HEK293 (cell line): Measurements from ENCODE around the gene IDUA.
"Not testable (repeated sequence)": the region's sequence is repeated elsewhere in the genome, so short reads cannot be mapped to it uniquely, and the experiment has no call there.

Source experiments
- CTCF ChIA-PET: fragments of 350-600 bp; formaldehyde crosslinking; extraction: SDS; loops from one replicate; lab custom pipeline; 2021; ENCODE audit warnings: antibody characterized with exemption; lab: Yijun Ruan, JAX
- POLR2A ChIA-PET: fragments of 300-600 bp; formaldehyde crosslinking; extraction: SDS; loops from one replicate; lab custom pipeline; 2020; ENCODE audit warnings: antibody characterized with exemption, inconsistent platforms; lab: Yijun Ruan, JAX
- H3K27ac ChIP-seq: fragments of 200-500 bp; sonication (Bioruptor generic); 2 replicates; pipeline ENCODE4 v1.5.1; 2014; ENCODE audit warnings: low read depth, low read length, control low read depth, inconsistent platforms; ENCODE audit errors: extremely low read depth
- H3K36me3 ChIP-seq, 2 experiments: fragments of 200-500 bp in 1 of 2; sonication (Bioruptor generic) in 1 of 2; 1 replicate in 1 of 2; 2 replicates in 1 of 2; pipeline ENCODE4 v1.5.1; 2014 to 2017; ENCODE audit warnings: inconsistent platforms in 2 of 2, low read length in 2 of 2; ENCODE audit not compliant: control insufficient read depth in 2 of 2, insufficient read depth in 1 of 2
- H3K4me1 ChIP-seq: fragments of 200-500 bp; sonication (Bioruptor generic); 2 replicates; pipeline ENCODE4 v1.5.1; 2014; ENCODE audit warnings: mild to moderate bottlenecking, low read length, inconsistent platforms; ENCODE audit not compliant: control insufficient read depth, insufficient read depth
- H3K4me3 ChIP-seq: 2 replicates; pipeline ENCODE4 v1.5.1; 2011; ENCODE audit warnings: low read depth, mild to moderate bottlenecking, control low read depth, low read length, moderate library complexity
- H3K9me3 ChIP-seq: fragments of 200-500 bp; sonication (Bioruptor generic); 2 replicates; pipeline ENCODE4 v1.5.1; 2014; ENCODE audit warnings: low read depth, low read length, inconsistent platforms; ENCODE audit not compliant: control insufficient read depth, insufficient read depth
- AEBP2 ChIP-seq: fragments of 450-650 bp; formaldehyde crosslinking; IDR thresholded peaks from 2 replicates; pipeline ENCODE4 v1.5.1; 2016; ENCODE audit warnings: missing biosample characterization, missing genetic modification characterization, borderline replicate concordance
- BCL6B ChIP-seq: fragments of 450-650 bp; formaldehyde crosslinking; IDR thresholded peaks from 2 replicates; pipeline ENCODE4 v1.5.1; 2017; ENCODE audit warnings: missing biosample characterization, missing genetic modification characterization
- EGR2 ChIP-seq: fragments of 450-650 bp; formaldehyde crosslinking; IDR thresholded peaks from 2 replicates; pipeline ENCODE4 v1.5.1; 2016; ENCODE audit warnings: low read depth, missing biosample characterization, missing genetic modification characterization
- GLIS1 ChIP-seq: fragments of 450-650 bp; formaldehyde crosslinking; IDR thresholded peaks from 2 replicates; pipeline ENCODE4 v1.5.1; 2016; ENCODE audit warnings: missing biosample characterization, missing genetic modification characterization
- GLIS2 ChIP-seq: fragments of 450-650 bp; formaldehyde crosslinking; IDR thresholded peaks from 2 replicates; pipeline ENCODE4 v1.5.1; 2016; ENCODE audit warnings: missing biosample characterization, missing genetic modification characterization
- PRDM1 ChIP-seq: fragments of 450-650 bp; formaldehyde crosslinking; IDR thresholded peaks from 2 replicates; pipeline ENCODE4; 2016; ENCODE audit warnings: missing biosample characterization, missing genetic modification characterization
- REST ChIP-seq: fragments of 450-650 bp; formaldehyde crosslinking; IDR thresholded peaks from 2 replicates; pipeline ENCODE4 v1.5.1; 2016; ENCODE audit warnings: missing biosample characterization, missing genetic modification characterization
- SP3 ChIP-seq: fragments of 450-650 bp; formaldehyde crosslinking; IDR thresholded peaks from 2 replicates; pipeline ENCODE4 v1.5.1; 2016; ENCODE audit warnings: missing biosample characterization, missing genetic modification characterization
- ZBTB26 ChIP-seq: fragments of 450-650 bp; formaldehyde crosslinking; optimal IDR thresholded peaks from 2 replicates; pipeline ENCODE3; 2016; ENCODE audit warnings: missing biosample characterization, mild to moderate bottlenecking, missing genetic modification characterization
- ZBTB8A ChIP-seq: fragments of 450-650 bp; formaldehyde crosslinking; IDR thresholded peaks from 2 replicates; pipeline ENCODE4 v1.5.1; 2016; ENCODE audit warnings: missing biosample characterization, missing genetic modification characterization
- ZFHX2 ChIP-seq: fragments of 450-650 bp; formaldehyde crosslinking; conservative IDR thresholded peaks from 2 replicates; pipeline ENCODE4 v1.5.1; 2016; ENCODE audit warnings: missing biosample characterization, missing genetic modification characterization
- ZNF146 ChIP-seq: fragments of 450-650 bp; formaldehyde crosslinking; IDR thresholded peaks from 2 replicates; pipeline ENCODE4 v1.5.1; 2016; ENCODE audit warnings: missing biosample characterization, missing genetic modification characterization
- ZNF398 ChIP-seq: fragments of 450-650 bp; formaldehyde crosslinking; IDR thresholded peaks from 2 replicates; pipeline ENCODE4 v1.5.1; 2017; ENCODE audit warnings: missing biosample characterization, missing genetic modification characterization
- ZNF488 ChIP-seq: fragments of 450-650 bp; formaldehyde crosslinking; IDR thresholded peaks from 2 replicates; pipeline ENCODE4 v1.5.1; 2016; ENCODE audit warnings: missing biosample characterization, missing genetic modification characterization
- ZNF580 ChIP-seq: fragments of 450-650 bp; formaldehyde crosslinking; IDR thresholded peaks from 2 replicates; pipeline ENCODE4 v1.5.1; 2016; ENCODE audit warnings: missing biosample characterization, missing genetic modification characterization
- ZNF596 ChIP-seq: fragments of 450-650 bp; IDR thresholded peaks from 2 replicates; pipeline ENCODE4 v1.5.0; 2018; ENCODE audit warnings: missing biosample characterization, mild to moderate bottlenecking, missing genetic modification characterization, moderate library complexity
- ZNF670 ChIP-seq: fragments of 450-650 bp; formaldehyde crosslinking; IDR thresholded peaks from 2 replicates; pipeline ENCODE4 v1.5.1; 2016; ENCODE audit warnings: missing biosample characterization, missing genetic modification characterization, low read depth
- ZSCAN30 ChIP-seq: fragments of 450-650 bp; IDR thresholded peaks from 2 replicates; pipeline ENCODE4 v1.5.1; 2018; ENCODE audit warnings: missing biosample characterization, mild to moderate bottlenecking, missing genetic modification characterization, moderate library complexity

Gene IDUA

GRCh38 chr4:986879-987623, at the start of gene IDUA (continued):
- no peak for TF ChIP-seq REST (tag by site-specific recombination)
- TF ChIP-seq GLIS1 (tag by site-specific recombination): peak; percentile 93
- TF ChIP-seq ZNF146 (tag by site-specific recombination): no peak
- TF ChIP-seq ZNF398 (tag by site-specific recombination): no peak
- TF ChIP-seq ZFHX2: peak; percentile 66
- no peak for TF ChIP-seq ZNF596
- no peak for TF ChIP-seq AEBP2 (tag by site-specific recombination)
- TF ChIP-seq BCL6B (tag by site-specific recombination): no peak
- no peak for TF ChIP-seq ZNF670 (tag by site-specific recombination)
- peak; percentile 56 for TF ChIP-seq SP3 (tag by site-specific recombination)
- no peak for TF ChIP-seq PRDM1 (tag by site-specific recombination)
- peak; percentile 54; the same call in 1 of the 2 replicates for TF ChIP-seq ZBTB8A (tag by site-specific recombination)
- TF ChIP-seq ZNF488 (tag by site-specific recombination): no peak
- TF ChIP-seq ZNF580 (tag by site-specific recombination): no peak
- peak; percentile 70; the same call in 1 of the 2 replicates for TF ChIP-seq EGR2 (tag by site-specific recombination)
- TF ChIP-seq ZSCAN30 (tag by site-specific recombination): peak; percentile 43; the same call in 1 of the 2 replicates
- TF ChIP-seq ZBTB26: peak; percentile 61
- peak; percentile 94 for TF ChIP-seq GLIS2 (tag by site-specific recombination)

GRCh38 chr4:939508-939907, 47.3 kb upstream of the IDUA start:
- H3K4me1 ChIP-seq, POLR2A ChIA-PET, H3K4me3 ChIP-seq, CTCF ChIA-PET, H3K9me3 ChIP-seq, H3K27ac ChIP-seq, H3K36me3 ChIP-seq: not testable (repeated sequence)
